HG03159 (cell line): ENCODE data around the gene ATP6V0D1.

Experiments
- ATAC-seq: cut with Tn5 transposase; IDR thresholded peaks from one replicate; pipeline ENCODE4 v1.9.1; 2021; ENCODE audit warnings: mild to moderate bottlenecking, moderate library complexity; ENCODE audit not compliant: unreplicated experiment

Gene ATP6V0D1

GRCh38 chr16:67394155-67395104 lies 86.5 kb downstream of the ATP6V0D1 start:
- ATAC-seq: no peak

- no peak for ATAC-seq
Observed at GRCh38 chr16:67393788-67394154, 87.2 kb downstream of the ATP6V0D1 start.

GRCh38 chr16:67393111-67393787 lies 87.7 kb downstream of the ATP6V0D1 start, which contains the start of gene TPPP3:
Gene TPPP3 (minus strand): TSS chr16:67393498. CDS start chr16:67391111, 2,387 bp downstream.
- ATAC-seq: no peak

DNA sequence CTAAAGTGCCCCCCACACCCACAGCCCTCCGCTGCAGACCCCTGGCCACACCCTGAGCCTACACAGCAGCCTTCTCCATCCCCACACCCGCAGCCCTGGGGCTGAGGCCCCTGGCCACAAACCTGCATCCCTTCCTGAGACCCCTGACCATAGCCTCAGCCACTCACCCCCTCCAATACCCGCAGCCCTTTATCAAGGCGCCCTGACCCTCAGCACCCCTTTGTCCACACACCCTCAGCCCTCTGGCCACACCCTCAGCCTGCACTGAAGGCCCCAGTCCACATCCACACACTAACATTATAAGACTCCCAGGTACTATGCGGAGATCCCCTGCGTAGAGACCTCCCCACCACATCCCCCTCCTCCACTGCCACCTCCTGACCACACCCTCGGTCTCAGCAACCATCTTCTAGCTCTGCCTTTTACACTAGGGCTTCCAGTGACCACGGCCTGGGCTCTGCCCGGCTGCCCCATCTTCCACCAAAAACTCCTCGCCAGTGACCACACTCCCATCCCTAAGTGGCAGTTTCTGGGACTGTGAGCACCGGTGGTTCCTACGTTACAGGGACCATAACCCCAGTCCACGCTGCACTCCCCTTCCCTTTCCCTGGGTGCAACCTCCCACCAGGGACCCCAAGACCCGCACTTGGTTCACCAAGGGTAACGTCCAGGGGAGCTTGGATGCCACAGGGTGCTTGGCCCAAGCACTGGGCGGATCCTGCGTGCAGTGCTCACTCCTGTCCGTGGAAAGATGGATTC lies 88.5 kb downstream of the ATP6V0D1 start:
- ATAC-seq: no peak

GRCh38 chr16:67391424-67392300 lies 89.3 kb downstream of the ATP6V0D1 start:
- ATAC-seq: no peak

- no peak for ATAC-seq
Observed at GRCh38 chr16:67390816-67391423, 90.0 kb downstream of the ATP6V0D1 start.

- ATAC-seq: no peak
Observed at GRCh38 chr16:67389911-67390815, 90.8 kb downstream of the ATP6V0D1 start.

- ATAC-seq: no peak
Observed at GRCh38 chr16:67388591-67388990, 92.4 kb downstream of the ATP6V0D1 start.

DNA sequence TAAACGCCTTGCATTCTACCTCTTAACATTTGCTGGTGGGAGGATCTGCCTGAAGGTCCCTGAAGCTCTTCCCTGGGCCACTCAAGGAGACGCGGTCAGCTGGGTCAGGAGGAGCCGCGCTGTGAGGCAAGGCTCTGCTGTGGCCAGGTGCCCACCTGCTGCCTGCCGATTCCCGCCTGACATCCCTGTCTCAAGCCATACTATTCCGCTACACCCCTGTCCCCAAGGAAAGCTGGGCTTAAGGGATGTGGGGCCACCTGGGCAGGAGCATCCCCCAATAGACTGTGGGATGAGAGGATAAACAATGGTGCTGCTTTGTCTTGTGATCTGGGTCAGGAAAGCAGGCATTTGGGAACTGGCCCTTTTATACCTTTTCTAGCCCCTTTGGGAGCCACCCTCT lies 92.8 kb downstream of the ATP6V0D1 start:
- no peak for ATAC-seq
